Central memory CD4-positive, alpha-beta T cell (primary cell): ENCODE measurements around the gene TANGO2.

Source experiments
- DNase-seq: peaks from one replicate; pipeline ENCODE4 v3.0.0; 2022

The TANGO2 gene

GRCh38 chr22:20109411-20110358 is 88.8 kb downstream of the TANGO2 start:
- DNase-seq: no peak

DNA sequence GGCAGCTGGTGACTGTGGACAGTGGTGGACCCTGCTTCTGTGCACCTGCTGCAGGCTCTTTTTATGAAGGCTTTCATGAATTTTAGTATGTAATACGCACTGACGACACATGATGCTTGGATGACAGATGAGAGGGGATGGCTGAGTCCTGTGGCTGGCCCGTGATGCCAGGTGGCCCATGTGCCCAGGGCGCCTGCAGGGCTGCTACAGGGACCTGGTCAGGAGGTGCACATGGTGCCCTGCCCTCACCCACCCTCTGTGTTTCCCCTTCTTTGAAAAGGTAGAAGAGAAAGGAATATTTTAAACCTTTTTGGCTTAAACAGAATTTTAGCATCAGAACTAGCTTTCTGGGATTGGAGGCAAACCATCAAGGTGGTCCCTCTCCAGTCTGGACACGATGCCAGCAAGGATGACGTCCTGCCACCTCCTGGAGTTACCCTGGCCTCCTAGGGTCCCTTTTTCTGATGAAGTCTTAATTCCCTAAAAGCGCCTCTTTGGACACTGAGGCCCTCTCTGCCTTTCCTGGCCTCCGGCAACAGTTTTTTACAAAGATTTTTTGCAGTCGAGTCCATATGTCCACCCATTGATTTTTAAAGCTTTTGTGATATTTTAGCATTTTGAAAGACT is 89.6 kb downstream of the TANGO2 start:
- no peak for DNase-seq

- no peak for DNase-seq
These were observed 90.3 kb downstream of the TANGO2 start for GRCh38 chr22:20111045-20111688.

DNA sequence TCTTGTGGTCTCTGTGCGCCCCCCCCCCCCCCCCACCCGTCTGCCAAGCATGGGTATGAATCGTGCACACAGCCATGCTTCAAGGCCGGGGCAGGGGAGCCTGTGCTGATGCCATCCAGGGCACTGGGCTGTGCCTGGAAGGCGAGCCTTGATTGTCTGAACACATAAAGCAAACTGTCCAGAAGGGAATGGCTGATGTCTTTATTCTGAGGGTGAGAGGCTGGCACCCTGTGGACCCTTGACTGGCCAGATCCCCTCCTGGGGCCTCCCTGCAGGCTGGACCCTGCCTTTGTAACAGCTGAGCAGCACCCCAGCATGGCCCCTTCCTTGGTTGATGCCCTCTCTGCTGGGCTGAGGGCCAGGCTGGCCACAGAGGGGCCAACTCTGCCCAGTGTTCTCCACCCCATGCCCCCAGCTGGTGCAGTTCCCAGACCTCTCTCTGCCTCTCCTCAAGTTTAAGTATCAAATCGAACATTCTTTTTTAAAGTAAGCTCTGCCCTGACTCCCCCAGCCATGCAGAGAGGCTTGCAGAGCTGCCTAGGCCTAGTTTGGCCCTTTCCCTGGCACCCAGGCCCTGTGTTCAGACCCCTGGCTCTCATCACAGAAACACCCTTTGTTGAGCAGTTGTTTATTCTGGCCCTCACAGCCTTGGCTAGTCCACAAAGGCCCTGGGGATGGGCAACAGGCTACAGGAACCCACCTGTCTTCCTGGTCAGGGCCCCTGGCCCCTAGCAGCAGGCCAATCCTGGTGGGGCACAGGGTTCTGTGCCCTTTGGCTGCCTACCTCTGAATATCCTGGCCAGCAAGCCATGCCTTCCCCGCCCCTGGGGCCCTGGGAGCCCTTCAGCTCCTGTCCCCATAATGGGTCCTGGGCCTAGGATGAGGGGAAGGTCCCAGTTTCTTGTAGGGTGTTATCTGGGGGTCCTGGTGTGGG is 91.0 kb downstream of the TANGO2 start:
- no peak for DNase-seq

DNA sequence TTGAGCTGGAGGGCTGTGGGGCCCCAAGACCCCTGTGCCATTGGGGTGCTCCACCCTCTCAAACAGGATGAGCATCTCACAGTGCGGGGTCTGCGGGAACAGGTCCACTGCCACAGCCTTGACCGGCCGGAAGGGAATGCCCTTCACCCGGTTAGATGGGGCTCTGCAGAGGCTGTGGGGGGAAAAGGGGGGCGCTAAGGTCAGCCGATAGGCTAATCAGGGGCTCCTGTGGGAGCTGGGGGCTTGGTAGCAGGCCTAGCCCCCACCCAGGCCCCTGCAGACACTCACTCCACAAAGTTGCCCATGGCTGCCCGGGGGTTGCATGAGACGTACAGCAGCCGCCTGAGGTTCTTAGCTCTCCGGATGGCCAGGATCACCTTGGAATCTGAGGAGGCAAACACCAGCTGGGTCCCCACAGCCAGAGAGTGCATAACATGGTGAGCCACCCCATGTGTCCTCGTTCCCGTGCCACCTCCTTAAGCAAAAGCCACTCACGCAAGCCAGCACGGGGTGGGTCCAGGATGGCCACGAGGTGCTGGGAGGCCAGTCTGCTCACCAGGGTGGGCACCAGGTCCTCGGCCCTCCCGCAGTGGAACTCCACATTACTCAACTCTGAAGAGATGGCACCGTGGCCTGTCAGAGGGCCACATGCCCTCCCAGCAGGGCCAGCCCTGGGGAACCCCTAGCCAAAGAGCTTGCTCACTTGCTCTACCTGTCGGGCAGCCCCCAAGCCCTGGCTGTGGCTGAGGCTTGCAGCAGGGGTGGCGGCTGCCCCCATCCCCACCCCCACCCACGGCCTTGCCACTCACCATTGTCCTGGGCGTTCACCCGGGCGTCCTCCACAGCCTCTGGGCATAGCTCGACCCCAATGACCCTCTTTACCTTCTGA is 92.0 kb downstream of the TANGO2 start:
- no peak for DNase-seq

GRCh38 chr22:20113551-20114310 is 92.8 kb downstream of the TANGO2 start:
- DNase-seq: no peak

DNA sequence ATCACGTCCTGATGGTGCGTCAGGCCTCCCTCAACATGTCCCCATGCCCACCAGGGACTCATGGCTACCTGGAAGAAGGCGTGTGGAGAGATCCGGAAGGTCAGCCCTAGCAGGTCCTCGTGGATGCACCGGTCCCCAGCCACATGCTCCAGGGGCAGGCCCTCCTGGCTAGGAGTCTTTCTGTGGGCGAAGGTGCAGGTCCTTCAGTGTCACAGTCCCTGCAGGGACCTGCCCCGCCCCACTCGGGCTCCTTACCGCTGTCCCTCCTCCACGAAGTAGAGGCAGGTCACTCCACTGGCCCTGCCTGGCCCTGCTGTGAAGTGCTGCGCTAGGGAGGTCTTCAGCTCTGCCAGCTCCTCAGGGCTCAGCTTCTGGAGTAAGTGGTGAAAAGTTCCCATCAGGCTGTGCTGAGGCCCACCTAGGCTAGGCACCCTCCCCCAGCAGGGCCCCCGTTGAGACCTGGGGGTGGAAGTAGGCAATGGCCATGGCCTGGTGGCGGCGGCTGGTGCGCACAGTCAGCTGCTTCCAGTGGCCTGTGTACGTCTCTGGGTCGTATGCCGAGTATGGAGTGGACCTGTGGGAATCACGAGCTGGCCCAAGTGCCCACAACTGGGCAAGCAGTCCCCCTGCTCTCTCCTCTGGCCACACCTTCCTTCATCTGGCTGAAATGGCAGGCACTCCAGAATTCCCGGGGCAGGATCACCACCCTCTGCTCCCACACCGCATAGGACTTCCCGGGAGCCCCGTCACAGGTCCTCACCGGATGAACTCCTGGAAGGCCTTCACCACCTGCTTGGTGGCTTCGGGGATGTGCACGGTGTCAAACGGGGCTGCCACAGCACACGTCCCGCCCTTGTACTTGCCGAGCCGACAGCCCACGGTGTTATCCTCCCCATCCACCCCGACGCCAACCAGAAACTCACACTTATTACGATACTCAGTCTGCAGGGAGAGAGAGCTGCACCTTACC is 93.9 kb downstream of the TANGO2 start:
- DNase-seq: no peak

DNA sequence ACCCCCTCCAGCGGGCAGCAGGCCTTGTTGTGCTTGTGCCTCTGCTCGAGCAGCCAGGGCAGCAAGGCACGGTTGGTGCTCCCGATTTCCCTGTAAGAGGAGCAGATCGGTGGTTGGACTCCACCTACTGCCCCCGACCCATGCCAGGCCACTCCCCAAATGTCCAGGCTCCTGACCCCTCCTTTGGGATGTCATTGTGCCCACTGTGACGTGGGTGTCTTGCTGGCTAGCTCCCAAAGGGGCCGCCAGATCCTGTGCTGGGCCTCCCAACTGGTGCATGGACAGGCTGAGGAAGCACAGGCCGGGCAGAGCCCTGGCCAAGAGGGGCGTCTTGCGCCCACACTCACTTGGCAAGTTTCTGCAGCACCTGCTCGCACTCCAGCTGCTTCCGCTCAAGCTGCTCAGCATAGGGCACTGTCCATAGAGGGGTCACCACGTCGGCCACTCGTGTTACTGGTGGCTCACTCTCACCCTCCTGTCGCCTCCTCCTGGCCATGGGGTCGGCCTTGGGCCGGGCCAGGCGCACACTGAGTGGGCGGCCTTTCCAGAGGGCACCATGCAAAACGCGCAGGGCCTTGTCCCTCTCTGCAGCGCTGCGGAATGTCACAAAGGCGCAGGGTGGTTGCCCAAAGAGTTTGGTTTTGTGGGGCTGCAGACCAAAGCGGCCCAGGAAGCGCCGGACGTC is 94.9 kb downstream of the TANGO2 start, which contains the start of gene RANBP1:
RANBP1 (plus strand) TSS at position 414 of the 685 bp plus-strand sequence; CDS start at position 495, 81 bp downstream.
- DNase-seq: no peak

DNA sequence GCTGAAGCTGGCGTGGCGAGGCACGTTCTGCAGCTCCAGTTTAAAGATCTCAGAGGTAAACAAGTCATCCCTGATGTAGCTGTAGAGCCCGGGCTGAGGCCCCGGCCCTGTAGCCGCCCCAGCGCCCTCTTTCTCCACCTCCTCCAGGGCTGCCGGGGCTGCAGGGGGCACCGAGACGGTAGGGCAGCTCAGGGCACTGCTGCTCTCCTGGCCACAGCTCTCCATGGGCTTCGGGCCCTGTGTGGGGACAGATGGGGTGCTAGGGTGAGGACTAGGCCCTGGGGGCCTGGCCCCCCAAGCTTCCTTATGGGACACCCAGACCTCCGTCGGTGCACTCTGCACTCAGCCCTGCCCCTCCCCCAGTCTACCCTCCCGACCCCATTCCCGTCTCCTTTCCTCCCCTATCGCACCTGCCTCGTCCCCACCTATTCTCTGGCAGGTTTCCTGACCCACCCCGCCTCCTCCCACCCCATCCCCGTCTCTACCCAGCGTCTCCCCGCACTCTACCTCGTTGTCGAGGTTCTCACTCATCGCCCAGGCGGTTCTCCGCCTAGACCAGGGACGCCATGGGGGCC is 95.6 kb downstream of the TANGO2 start:
- no peak for DNase-seq
